H1 (cell line): Measurements from ENCODE around the gene POLE. TPM values are rescaled to one million over a fixed set of nuclear protein-coding genes. Genes with fewer than 3 reads are reported as not detected.

Experiments
- CTCF ChIA-PET: fragments of 300-600 bp; sonication (Branson Sonifier 250); formaldehyde crosslinking; loops from one replicate; lab custom pipeline; 2021; ENCODE audit not compliant: partially characterized antibody; lab: Charles Lee
- POLR2A ChIA-PET: fragments of 300-600 bp; sonication (Branson Sonifier 250); formaldehyde crosslinking; loops from one replicate; lab custom pipeline; 2021; ENCODE audit warnings: inconsistent platforms; ENCODE audit not compliant: partially characterized antibody; lab: Charles Lee
- DNase-seq, 2 experiments: peaks; one replicate each; pipeline versions ENCODE4 v3.0.0 to v3.0.0-alpha.2; 2010 to 2022; ENCODE audit warnings: low spot score in 2 of 2, low read depth in 1 of 2, mixed read lengths in 1 of 2
- FAIRE-seq: peaks from 2 replicates; lab custom pipeline; 2011; peaks lifted over from hg19 to GRCh38; lab: Jason Lieb, UNC
- H2AFZ ChIP-seq: 2 replicates; pipeline ENCODE4 v1.8.1; 2012; ENCODE audit warnings: low read length, inconsistent platforms
- H2AK5ac ChIP-seq: 2 replicates; pipeline ENCODE4 v1.6.1; 2013; ENCODE audit warnings: low read depth, low read length
- H2BK120ac ChIP-seq: replicated peaks from 2 replicates; pipeline ENCODE3; 2013; ENCODE audit warnings: low read depth, low read length, inconsistent platforms
- H2BK12ac ChIP-seq: 2 replicates; pipeline ENCODE4 v1.6.1; 2013; ENCODE audit warnings: low read depth, low read length
- H2BK15ac ChIP-seq: 2 replicates; pipeline ENCODE4 v1.6.1; 2013; ENCODE audit warnings: low read length
- H2BK20ac ChIP-seq: 2 replicates; pipeline ENCODE4 v1.6.1; 2013; ENCODE audit warnings: low read length
- H2BK5ac ChIP-seq: 2 replicates; pipeline ENCODE4 v1.6.1; 2013; ENCODE audit warnings: low read depth, low read length
- H3K14ac ChIP-seq: 2 replicates; pipeline ENCODE4 v1.6.1; 2013; ENCODE audit warnings: inconsistent platforms; ENCODE audit not compliant: insufficient read length
- H3K18ac ChIP-seq: 2 replicates; pipeline ENCODE4 v1.6.1; 2013; ENCODE audit warnings: low read length; ENCODE audit errors: extremely low read depth
- H3K23ac ChIP-seq: 2 replicates; pipeline ENCODE4 v1.6.1; 2013; ENCODE audit warnings: inconsistent platforms; ENCODE audit not compliant: insufficient read length
- H3K23me2 ChIP-seq: 2 replicates; pipeline ENCODE4 v1.6.1; 2013; ENCODE audit warnings: low read depth, low read length
- H3K27ac ChIP-seq: 2 replicates; pipeline ENCODE4 v1.6.1; 2011; ENCODE audit warnings: low read depth, low read length, inconsistent platforms
- H3K27me3 ChIP-seq, 4 experiments: replicated peaks in 1 of 4; 1 replicate in 1 of 4; 2 replicates in 3 of 4; pipeline versions ENCODE4 v1.6.1 to v1.8.1; 2011 to 2013; ENCODE audit warnings: low read length in 3 of 4, mild to moderate bottlenecking in 3 of 4, inconsistent platforms in 2 of 4, mixed read lengths in 2 of 4, moderate library complexity in 1 of 4; ENCODE audit not compliant: control insufficient read depth in 3 of 4, insufficient read depth in 3 of 4; ENCODE audit errors: extremely low read depth in 1 of 4
- H3K36me3 ChIP-seq, 4 experiments: 2 replicates each; pipeline versions ENCODE4 v1.6.1 to v1.8.1; 2011 to 2013; ENCODE audit warnings: mild to moderate bottlenecking in 4 of 4, low read length in 3 of 4, moderate library complexity in 2 of 4, control low read depth in 1 of 4, inconsistent platforms in 1 of 4; ENCODE audit not compliant: insufficient read depth in 4 of 4, control insufficient read depth in 2 of 4
- H3K4ac ChIP-seq: replicated peaks from 2 replicates; pipeline ENCODE3; 2013; ENCODE audit warnings: low read length, low read depth, mixed read lengths, inconsistent platforms; ENCODE audit not compliant: insufficient read length
- H3K4me1 ChIP-seq, 4 experiments: replicated peaks in 1 of 4; 1 replicate in 1 of 4; 2 replicates in 3 of 4; pipeline versions ENCODE4 v1.6.1 to v1.8.1; 2011 to 2013; ENCODE audit warnings: low read length in 3 of 4, inconsistent platforms in 2 of 4, mixed read lengths in 1 of 4; ENCODE audit not compliant: insufficient read depth in 4 of 4, control insufficient read depth in 3 of 4
- H3K4me2 ChIP-seq, 2 experiments: 2 replicates each; pipeline versions ENCODE4 v1.6.1 to v1.8.1; 2011 to 2013; ENCODE audit warnings: low read depth in 2 of 2, low read length in 2 of 2, control low read depth in 1 of 2, inconsistent platforms in 1 of 2, mild to moderate bottlenecking in 1 of 2; ENCODE audit not compliant: insufficient read depth in 1 of 2
- H3K4me3 ChIP-seq, 4 experiments: fragments of 200-600, 300-600 bp in 1 of 4; sonication (generic), shearing (Covaris generic), sonication (Bioruptor Twin) in 1 of 4; 2 replicates each; pipeline versions ENCODE4 v1.5.1 to v1.8.1; 2011 to 2016; ENCODE audit warnings: low read length in 4 of 4, low read depth in 3 of 4, control low read depth in 2 of 4, inconsistent platforms in 2 of 4, mild to moderate bottlenecking in 2 of 4, mixed read lengths in 1 of 4, moderate library complexity in 1 of 4; ENCODE audit not compliant: insufficient read depth in 2 of 4; ENCODE audit errors: extremely low read depth in 1 of 4
- H3K56ac ChIP-seq: replicated peaks from 2 replicates; pipeline ENCODE3; 2013; ENCODE audit warnings: low read depth, mild to moderate bottlenecking, mixed read lengths, low read length, inconsistent platforms; ENCODE audit not compliant: insufficient read length
- H3K79me1 ChIP-seq: 2 replicates; pipeline ENCODE4 v1.6.1; 2013; ENCODE audit warnings: low read depth, low read length, control low read depth
- H3K79me2 ChIP-seq, 2 experiments: 2 replicates each; pipeline versions ENCODE4 v1.6.1 to v1.8.1; 2012 to 2013; ENCODE audit warnings: low read length in 2 of 2, mild to moderate bottlenecking in 2 of 2, inconsistent platforms in 1 of 2; ENCODE audit not compliant: insufficient read depth in 2 of 2, control insufficient read depth in 1 of 2
- H3K9ac ChIP-seq, 4 experiments: replicated peaks in 1 of 4; 1 replicate in 1 of 4; 2 replicates in 3 of 4; pipeline versions ENCODE4 v1.6.1 to v1.8.1; 2011 to 2013; ENCODE audit warnings: low read depth in 3 of 4, low read length in 3 of 4, control low read depth in 2 of 4, mild to moderate bottlenecking in 2 of 4, moderate library complexity in 2 of 4, inconsistent platforms in 1 of 4; ENCODE audit errors: extremely low read depth in 1 of 4
- H3K9me3 ChIP-seq, 2 experiments: 2 replicates each; pipeline versions ENCODE4 v1.6.1 to v1.8.1; 2012 to 2013; ENCODE audit warnings: mild to moderate bottlenecking in 2 of 2, moderate library complexity in 2 of 2, control low read depth in 1 of 2, inconsistent platforms in 1 of 2, low read depth in 1 of 2, low read length in 1 of 2, mixed read lengths in 1 of 2; ENCODE audit not compliant: insufficient read depth in 2 of 2
- H4K20me1 ChIP-seq, 2 experiments: replicated peaks in 1 of 2; 2 replicates each; pipeline versions ENCODE3 to v1.8.1; 2011 to 2013; ENCODE audit warnings: inconsistent platforms in 2 of 2, low read length in 2 of 2, mild to moderate bottlenecking in 1 of 2; ENCODE audit not compliant: insufficient read depth in 2 of 2, control insufficient read depth in 1 of 2
- H4K5ac ChIP-seq: 2 replicates; pipeline ENCODE4 v1.6.1; 2013; ENCODE audit warnings: low read length, low read depth, mixed read lengths, inconsistent platforms; ENCODE audit not compliant: insufficient read length
- H4K8ac ChIP-seq: 2 replicates; pipeline ENCODE4 v1.8.0; 2013; ENCODE audit warnings: mild to moderate bottlenecking, moderate library complexity, low read length, inconsistent platforms; ENCODE audit not compliant: insufficient read depth; ENCODE audit errors: extremely low read depth
- H4K91ac ChIP-seq: replicated peaks from 2 replicates; pipeline ENCODE3; 2013; ENCODE audit warnings: low read length, mixed read lengths, inconsistent platforms; ENCODE audit not compliant: insufficient read length
- ASH2L ChIP-seq: fragments of 200-600, 300-600 bp; sonication (generic); IDR thresholded peaks from one replicate; pipeline ENCODE4 v1.7.1; 2017; ENCODE audit warnings: low read length
- CEBPB ChIP-seq: IDR thresholded peaks from 2 replicates; pipeline ENCODE4 v1.6.1; 2012; ENCODE audit warnings: low read depth, low read length
- CHD2 ChIP-seq: IDR thresholded peaks from 2 replicates; pipeline ENCODE4 v1.6.1; 2012; ENCODE audit warnings: low read length, improper control_type of control experiment
- CTBP2 ChIP-seq: IDR thresholded peaks from 2 replicates; pipeline ENCODE4 v1.7.0; 2011; ENCODE audit warnings: borderline replicate concordance, mild to moderate bottlenecking, moderate library complexity, mixed read lengths, low read length; ENCODE audit not compliant: insufficient read depth, insufficient read length
- CTCF ChIP-seq, 3 experiments: IDR thresholded peaks; 1 replicate in 2 of 3; 2 replicates in 1 of 3; pipeline versions ENCODE4 v1.5.1 to v1.6.1; 2011; ENCODE audit warnings: low read length in 3 of 3, mild to moderate bottlenecking in 3 of 3, inconsistent platforms in 2 of 3, low read depth in 1 of 3, moderate library complexity in 1 of 3; ENCODE audit not compliant: insufficient read depth in 1 of 3; ENCODE audit errors: control extremely low read depth in 1 of 3
- E2F6 ChIP-seq: IDR thresholded peaks from 2 replicates; pipeline ENCODE4 v1.6.1; 2012; ENCODE audit warnings: inconsistent platforms
- GTF2F1 ChIP-seq: IDR thresholded peaks from 2 replicates; pipeline ENCODE4 v1.6.1; 2012; ENCODE audit warnings: low read depth, low read length, improper control_type of control experiment, borderline replicate concordance
- SIX5 ChIP-seq: IDR thresholded peaks from 2 replicates; pipeline ENCODE4 v1.6.1; 2011; ENCODE audit warnings: mild to moderate bottlenecking, low read depth, low read length
- SP4 ChIP-seq: IDR thresholded peaks from 2 replicates; pipeline ENCODE4 v1.6.1; 2012; ENCODE audit warnings: low read length, inconsistent platforms
- TEAD4 ChIP-seq: IDR thresholded peaks from 2 replicates; pipeline ENCODE4 v1.6.1; 2012; ENCODE audit warnings: low read depth, low read length, inconsistent platforms, mixed read lengths
- WGBS, 2 experiments: shearing (Covaris generic) in 1 of 2; methylation state at CpG; one replicate each; pipeline versions ENCODE4 v1.1.6 to v1.1.7; 2013 to 2015; ENCODE audit warnings: low lambda C conversion rate in 2 of 2, mixed read lengths in 2 of 2, inconsistent platforms in 1 of 2, low coverage in 1 of 2, missing lambda C conversion rate in 1 of 2; ENCODE audit not compliant: insufficient replicate concordance in 2 of 2, insufficient coverage in 1 of 2, insufficient read length in 1 of 2; ENCODE audit errors: extremely low coverage in 1 of 2, missing lambda C conversion rate in 1 of 2; 5-methylcytosine and 5-hydroxymethylcytosine counted together
- polyA plus RNA-seq, 7 experiments: library from polyadenylated mRNA; depleted of rRNA in 3 of 7; stranded (reverse) in 5 of 7; unstranded in 2 of 7; fragments of >200 nt in 5 of 7; fragments of 200-250 nt in 2 of 7; gene quantifications; 1 replicate in 5 of 7; 2 replicates in 1 of 7; 4 replicates in 1 of 7; pipeline versions ENCODE4 v1.2.1 to v1.2.3, GENCODE V29; 2011 to 2013; ENCODE audit warnings: missing spikeins in 2 of 7, mixed read lengths in 2 of 7
- total RNA-seq: library from RNA; stranded (reverse); fragmentation: NEBNext Ultra II Directional; extraction: Animal tissue kit (Norgen Biotek cat#: 25700); gene quantifications from 2 replicates; pipeline ENCODE4 v1.2.1, GENCODE V29; 2021

Gene POLE
- total and polyA plus RNA-seq, 2 of the 8 experiments (the other 6 are each of a cell fraction or from before 2014, with no cell fraction given) = 59.7 to 115 TPM

DNA sequence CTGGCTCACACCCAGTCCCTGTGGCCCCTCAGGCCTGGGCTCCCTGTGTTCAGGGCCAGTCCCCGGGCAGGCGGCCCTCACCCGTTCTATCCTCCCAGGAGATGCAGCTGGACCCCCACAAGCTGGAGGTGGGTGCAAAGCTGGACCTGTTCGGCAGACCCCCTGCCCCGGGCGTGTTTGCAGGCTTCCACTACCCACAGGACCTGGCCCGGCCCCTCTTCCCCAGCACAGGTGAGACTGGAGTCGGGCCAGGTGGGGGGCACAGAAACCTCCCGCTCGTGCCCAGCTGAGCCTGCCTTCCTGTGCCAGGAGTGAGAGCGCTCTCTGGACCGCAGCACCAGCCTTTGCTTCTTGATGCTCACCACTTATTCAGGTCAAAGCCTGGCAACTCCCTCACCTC, 110.4 kb downstream of the POLE start:
- WGBS, 2 experiments = 95% methylated on average over 12 of the region's 12 CpGs; no CpG with 5 or more reads in 1 of the 2 experiments
- peaks cover 17 to 40% of the 10 kb centered on the region in 2 experiments for H4K20me1 ChIP-seq

More for the DNA sequence above, 110.4 kb downstream of the POLE start:
- ChIA-PET CTCF (interaction anchor here (1.1 to 2.0 kb wide), 2 partner anchors 9 to 161 kb away, joined by 3 to 8 read pairs; no protein-coding TSS in a partner anchor), POLR2A (interaction anchor here (0.9 to 1.2 kb wide), 2 partner anchors 9 to 25 kb away, joined by 3 to 4 read pairs; no protein-coding TSS in a partner anchor)
- no peaks in the 10 kb centered on the region for H3K4me1 ChIP-seq
- H3K23me2 ChIP-seq = no peaks in the 10 kb centered on the region
- H2BK120ac ChIP-seq = no peak overlapping the region
- no peak overlapping the region for H2BK5ac ChIP-seq
- H3K56ac ChIP-seq = no peak overlapping the region
- H4K8ac ChIP-seq = no peak overlapping the region; the same call in 1 of the 2 replicates
- H3K27ac ChIP-seq = no peak overlapping the region
- DNase-seq (no peak), FAIRE-seq (no peak)
- no peak overlapping the region for H2AK5ac ChIP-seq
- no peak overlapping the region for H3K18ac ChIP-seq
- H3K79me1 ChIP-seq = peaks cover 2% of the 10 kb centered on the region; the same call in 1 of the 2 replicates
- H2BK15ac ChIP-seq = no peak overlapping the region
- peaks cover 0 to 4% (median 3%) of the 10 kb centered on the region in 4 experiments; a peak in 2 of 7 replicates for H3K27me3 ChIP-seq
- H4K5ac ChIP-seq = no peak overlapping the region
- H3K23ac ChIP-seq = no peak overlapping the region
- no peaks in the 10 kb centered on the region for H3K79me2 ChIP-seq
- H3K9me3 ChIP-seq = no peaks in the 10 kb centered on the region
- no peak overlapping the region for H2BK12ac ChIP-seq
- TF ChIP-seq CTCF (IDR thresholded peaks at IDR 0.05; ENCODE audit: control extremely low read depth in 1 of 3, insufficient read depth in 1 of 3, low read depth in 1 of 3, low read length in 3 of 3) (no peak), CHD2 (no peak), SIX5 (no peak), GTF2F1 (no peak), ASH2L (no peak), TEAD4 (no peak), E2F6 (no peak), CEBPB (no peak), CTBP2 (no peak), SP4 (no peak)
- no peak overlapping the region for H3K4me3 ChIP-seq
- H2AFZ ChIP-seq = no peak overlapping the region
- H3K36me3 ChIP-seq = peaks cover 3 to 52% (median 19%) of the 10 kb centered on the region in 4 experiments; a peak in 7 of 8 replicates
- H3K9ac ChIP-seq = no peak overlapping the region
- no peak overlapping the region for H3K4ac ChIP-seq
- no peak overlapping the region for H2BK20ac ChIP-seq
- no peak overlapping the region for H4K91ac ChIP-seq
- H3K4me2 ChIP-seq = no peak overlapping the region
- H3K14ac ChIP-seq = no peak overlapping the region
